Activated CD4-positive, alpha-beta memory T cell treated with anti-CD3 and anti-CD28 coated beads, Interleukin-2, amount 10 ng/mL, durations not matched to agents 7 days and 5 days (primary cell): ENCODE results near the gene LKAAEAR1. TPM values are rescaled to one million over a fixed set of nuclear protein-coding genes. Genes with fewer than 3 reads are reported as not detected.

Experiments
- CTCF ChIA-PET: fragments of 350-600 bp; sonication (Branson Sonifier 250); formaldehyde crosslinking; loops from one replicate; lab custom pipeline; 2021; ENCODE audit warnings: antibody characterized with exemption, inconsistent platforms; lab: Charles Lee
- POLR2A ChIA-PET: fragments of 350-600 bp; sonication (Branson Sonifier 250); formaldehyde crosslinking; loops from one replicate; lab custom pipeline; 2021; ENCODE audit warnings: antibody characterized with exemption; lab: Charles Lee
- DNase-seq: peaks from one replicate; pipeline ENCODE4 v3.0.0-alpha.2; 2020
- H3K27ac Mint-ChIP-seq: one replicate; pipeline ENCODE4 v1.8.0; 2021; ENCODE audit warnings: mild to moderate bottlenecking, mixed read lengths
- H3K27me3 Mint-ChIP-seq: one replicate; pipeline ENCODE4 v1.8.0; 2021; ENCODE audit warnings: mixed read lengths
- H3K36me3 Mint-ChIP-seq: one replicate; pipeline ENCODE4 v1.8.0; 2021; ENCODE audit warnings: low read depth, mixed read lengths
- H3K4me1 Mint-ChIP-seq: one replicate; pipeline ENCODE4 v1.8.0; 2021; ENCODE audit warnings: mixed read lengths
- H3K4me3 Mint-ChIP-seq: one replicate; pipeline ENCODE4 v1.8.0; 2021; ENCODE audit warnings: mild to moderate bottlenecking, mixed read lengths
- H3K9me3 Mint-ChIP-seq: one replicate; pipeline ENCODE4 v1.8.0; 2021; ENCODE audit warnings: mixed read lengths
- total RNA-seq, 2 experiments: library from RNA; stranded (reverse); gene quantifications; one replicate each; pipeline ENCODE4 v1.2.3, GENCODE V29; 2021

Gene LKAAEAR1
- total RNA-seq, 2 experiments from 2014 or later: 0.38 TPM; not detected in 1

DNA sequence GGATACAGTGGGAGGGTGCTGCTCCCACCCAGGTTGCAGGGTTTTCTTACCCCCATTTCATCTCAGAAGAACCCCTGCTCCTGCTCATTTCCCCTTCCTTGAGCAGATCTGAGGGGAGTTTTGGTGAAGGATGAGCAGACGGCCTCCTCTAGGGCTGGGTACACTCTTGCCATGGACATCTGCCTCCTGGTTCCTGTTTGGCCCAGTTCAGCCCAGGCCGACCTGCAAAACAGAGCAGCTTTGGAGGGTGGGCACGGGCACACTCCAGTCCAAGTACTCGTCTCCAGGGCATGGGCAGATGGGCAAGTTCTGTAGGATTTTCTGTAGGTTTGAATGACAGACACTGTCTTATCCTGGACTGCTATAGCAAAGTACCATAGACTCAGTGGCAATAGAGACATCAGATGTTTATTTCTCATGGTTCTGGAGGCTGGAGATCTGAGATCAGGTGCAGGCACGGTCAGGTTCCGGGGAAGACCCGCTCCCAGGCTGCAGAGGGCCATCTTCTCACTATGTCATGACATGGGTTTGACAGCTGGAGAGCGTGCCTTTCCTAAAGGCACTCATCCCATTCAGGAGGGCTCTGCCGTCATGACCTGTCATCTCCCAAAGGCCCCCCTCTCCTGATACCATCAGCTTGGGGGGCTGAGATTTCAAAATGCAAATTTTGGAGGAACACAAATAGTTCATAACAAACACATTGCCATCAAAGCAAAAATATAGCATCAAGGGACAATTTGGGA is 16.9 kb upstream of the LKAAEAR1 start:
- H3K36me3 Mint-ChIP-seq: no peaks in the 10 kb centered on the region
- POLR2A ChIA-PET: no interaction called here
- no peak overlapping the region for H3K27ac Mint-ChIP-seq
- CTCF ChIA-PET: interaction anchor here (0.7 kb wide), 1 partner anchor 15 kb away, joined by 3 read pairs; no protein-coding TSS in a partner anchor
- H3K9me3 Mint-ChIP-seq: peaks cover 4% of the 10 kb centered on the region
- H3K4me1 Mint-ChIP-seq: peaks cover 8% of the 10 kb centered on the region
- H3K4me3 Mint-ChIP-seq: no peak overlapping the region
- peaks cover 20% of the 10 kb centered on the region for H3K27me3 Mint-ChIP-seq
- DNase-seq: no peak

DNA sequence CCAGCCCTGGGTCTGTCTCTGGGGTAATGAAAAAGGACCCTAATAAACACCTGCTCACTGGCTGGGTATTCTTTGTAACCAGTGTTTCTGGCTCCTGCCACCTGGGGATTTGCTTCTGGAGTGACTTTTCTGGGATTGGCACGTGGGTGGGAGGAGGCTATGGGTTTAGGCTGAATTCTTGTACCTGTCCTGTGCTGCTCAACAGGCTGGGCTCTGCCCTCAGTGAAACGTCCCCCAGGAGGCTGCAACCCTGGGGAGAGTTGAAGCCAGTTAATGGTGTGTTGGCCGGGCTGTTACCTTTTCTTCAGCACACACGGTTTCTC is 16.3 kb upstream of the LKAAEAR1 start:
- CTCF ChIA-PET: no interaction called here
- H3K9me3 Mint-ChIP-seq: peaks cover 4% of the 10 kb centered on the region
- H3K4me1 Mint-ChIP-seq: peaks cover 8% of the 10 kb centered on the region
- H3K36me3 Mint-ChIP-seq: no peaks in the 10 kb centered on the region
- no peak overlapping the region for H3K4me3 Mint-ChIP-seq
- POLR2A ChIA-PET: no interaction called here
- peaks cover 20% of the 10 kb centered on the region for H3K27me3 Mint-ChIP-seq
- no peak for DNase-seq
- H3K27ac Mint-ChIP-seq: no peak overlapping the region

DNA sequence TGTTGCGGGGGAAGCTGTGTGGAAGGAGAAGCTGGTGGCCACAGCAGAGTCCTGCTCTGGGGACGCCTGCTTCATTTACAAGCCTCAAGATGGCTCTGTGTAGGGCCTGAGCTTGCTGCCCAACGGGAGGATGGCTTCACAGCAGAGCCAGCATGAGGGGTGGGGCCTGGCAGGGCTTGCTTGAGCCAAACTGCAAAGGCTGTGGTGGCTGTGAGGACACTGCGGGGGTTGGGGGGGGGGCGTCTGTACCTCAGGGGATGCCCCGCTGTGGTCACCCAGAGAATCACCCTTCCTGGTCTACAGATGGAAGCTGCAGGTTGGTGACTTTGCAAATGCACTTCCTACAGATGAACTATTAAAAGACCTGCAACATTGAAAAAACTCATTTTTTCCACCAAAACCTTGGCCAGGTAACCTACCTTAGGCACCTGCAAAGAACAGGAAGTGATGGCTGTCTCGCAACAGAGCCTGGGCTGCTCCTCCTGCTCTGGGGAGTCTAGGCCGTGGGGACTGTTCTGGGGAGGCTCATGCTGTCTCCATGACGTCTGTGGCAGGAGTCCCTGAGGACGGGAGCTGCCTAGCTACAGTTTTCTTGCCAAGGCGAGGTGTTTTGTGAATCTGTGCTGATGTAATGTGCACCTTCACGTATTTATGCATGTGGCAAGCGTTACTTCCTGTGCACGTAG is 15.8 kb upstream of the LKAAEAR1 start:
- CTCF ChIA-PET: no interaction called here

DNA sequence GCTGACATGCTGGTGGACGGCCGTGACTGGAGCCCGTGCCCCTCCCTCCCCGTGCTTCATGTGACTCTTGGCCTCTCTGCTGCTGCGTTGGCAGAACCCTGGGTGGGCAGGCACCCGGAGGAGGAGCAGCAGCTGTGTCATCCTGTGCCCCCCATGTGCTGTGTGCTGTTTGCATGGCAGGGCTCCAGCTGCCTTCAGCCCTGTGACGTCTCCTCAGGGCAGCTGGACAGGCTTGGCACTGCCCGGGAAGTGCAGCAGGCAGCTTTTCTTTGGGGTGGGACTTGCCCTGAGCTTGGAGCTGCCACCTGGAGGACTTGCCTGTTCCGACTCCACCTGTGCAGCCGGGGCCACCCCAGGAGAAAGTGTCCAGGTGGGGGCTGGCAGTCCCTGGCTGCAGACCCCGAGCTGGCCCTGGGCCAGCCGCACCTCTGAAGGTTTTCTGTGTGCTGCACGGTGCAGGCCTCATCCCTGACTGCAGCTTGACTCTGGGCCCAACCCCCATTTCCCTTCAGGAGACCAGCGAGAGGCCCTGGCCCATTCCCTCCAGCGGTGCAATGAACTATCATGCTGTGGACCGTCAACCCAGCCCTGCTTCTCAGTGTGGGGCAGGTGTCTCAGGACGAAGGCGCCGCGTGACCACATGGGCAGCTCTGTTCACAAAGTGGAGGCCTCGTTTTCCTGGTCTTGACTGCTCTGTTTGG is 15.0 kb upstream of the LKAAEAR1 start:
- Mint-ChIP-seq H3K27ac (no peak overlapping the region), H3K4me3 (no peak overlapping the region), H3K27me3 (peaks cover 20% of the 10 kb centered on the region), H3K4me1 (peaks cover 8% of the 10 kb centered on the region), H3K36me3 (no peaks in the 10 kb centered on the region), H3K9me3 (peaks cover 4% of the 10 kb centered on the region)
- CTCF ChIA-PET: no interaction called here
- DNase-seq: no peak
- POLR2A ChIA-PET: interaction anchor here (1.5 kb wide), 1 partner anchor 10 kb away, joined by 3 read pairs; no protein-coding TSS in a partner anchor

More for the DNA sequence above, 15.8 kb upstream of the LKAAEAR1 start:
- no peak for DNase-seq
- Mint-ChIP-seq H3K27me3 (peaks cover 20% of the 10 kb centered on the region), H3K4me3 (no peak overlapping the region), H3K9me3 (peaks cover 4% of the 10 kb centered on the region), H3K4me1 (peaks cover 8% of the 10 kb centered on the region), H3K27ac (no peak overlapping the region), H3K36me3 (no peaks in the 10 kb centered on the region)
- POLR2A ChIA-PET: interaction anchor here (1.5 kb wide), 1 partner anchor 9 kb away, joined by 3 read pairs; no protein-coding TSS in a partner anchor

DNA sequence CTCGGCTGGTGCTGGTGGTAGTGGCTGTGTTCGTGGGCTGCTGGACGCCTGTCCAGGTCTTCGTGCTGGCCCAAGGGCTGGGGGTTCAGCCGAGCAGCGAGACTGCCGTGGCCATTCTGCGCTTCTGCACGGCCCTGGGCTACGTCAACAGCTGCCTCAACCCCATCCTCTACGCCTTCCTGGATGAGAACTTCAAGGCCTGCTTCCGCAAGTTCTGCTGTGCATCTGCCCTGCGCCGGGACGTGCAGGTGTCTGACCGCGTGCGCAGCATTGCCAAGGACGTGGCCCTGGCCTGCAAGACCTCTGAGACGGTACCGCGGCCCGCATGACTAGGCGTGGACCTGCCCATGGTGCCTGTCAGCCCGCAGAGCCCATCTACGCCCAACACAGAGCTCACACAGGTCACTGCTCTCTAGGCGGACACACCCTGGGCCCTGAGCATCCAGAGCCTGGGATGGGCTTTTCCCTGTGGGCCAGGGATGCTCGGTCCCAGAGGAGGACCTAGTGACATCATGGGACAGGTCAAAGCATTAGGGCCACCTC is 14.3 kb upstream of the LKAAEAR1 start:
- Mint-ChIP-seq H3K4me3 (no peak overlapping the region), H3K27ac (no peak overlapping the region), H3K36me3 (no peaks in the 10 kb centered on the region), H3K9me3 (peaks cover 4% of the 10 kb centered on the region), H3K4me1 (peaks cover 8% of the 10 kb centered on the region), H3K27me3 (peaks cover 16% of the 10 kb centered on the region)
- ChIA-PET POLR2A (interaction anchor here (1.5 kb wide), 1 partner anchor 11 kb away, joined by 3 read pairs; no protein-coding TSS in a partner anchor), CTCF (no interaction called here)
- no peak for DNase-seq

DNA sequence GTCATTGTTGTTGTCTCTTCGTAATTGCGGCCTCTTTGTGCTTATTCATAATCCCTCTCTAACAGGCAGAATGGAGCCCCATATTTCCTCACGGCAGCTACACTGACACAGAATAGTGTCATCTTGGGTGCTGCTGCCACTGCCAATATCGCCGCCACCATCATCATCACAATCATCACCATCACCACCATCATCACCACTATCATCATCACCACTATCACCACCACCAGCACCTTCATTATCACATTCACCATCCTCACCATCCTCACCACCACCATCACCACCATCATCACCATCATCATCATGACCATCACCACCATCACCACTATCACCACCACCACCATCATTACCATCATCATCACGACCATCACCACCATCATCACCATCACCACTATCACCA is 12.3 kb upstream of the LKAAEAR1 start:
- peaks cover 4% of the 10 kb centered on the region for H3K4me1 Mint-ChIP-seq
- H3K36me3 Mint-ChIP-seq: no peaks in the 10 kb centered on the region
- H3K27ac Mint-ChIP-seq: no peak overlapping the region
- POLR2A ChIA-PET: no interaction called here
- H3K9me3 Mint-ChIP-seq: peaks cover 4% of the 10 kb centered on the region
- CTCF ChIA-PET: no interaction called here
- DNase-seq: no peak
- no peak overlapping the region for H3K4me3 Mint-ChIP-seq
- H3K27me3 Mint-ChIP-seq: peaks cover 7% of the 10 kb centered on the region

DNA sequence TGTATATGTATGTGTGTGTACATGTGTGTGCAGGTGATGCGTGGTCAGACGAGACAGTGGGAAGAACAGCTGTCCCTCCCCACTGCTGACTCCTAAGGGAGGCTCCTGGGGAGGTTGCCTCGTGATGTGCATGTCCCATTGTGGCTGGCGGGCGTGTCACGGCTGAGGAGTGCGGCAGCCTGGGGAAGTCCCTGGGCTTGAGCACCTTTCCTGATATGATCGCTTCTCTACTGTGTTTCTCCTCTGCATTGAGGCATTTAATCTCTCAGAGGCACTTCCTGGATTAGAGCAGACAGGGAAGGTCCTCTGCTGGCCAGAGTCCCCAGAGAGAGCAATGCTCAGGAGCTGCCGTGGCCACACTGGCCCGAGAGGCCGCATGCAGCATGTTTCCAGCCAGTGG is 11.7 kb upstream of the LKAAEAR1 start:
- POLR2A ChIA-PET: no interaction called here
- H3K9me3 Mint-ChIP-seq: peaks cover 4% of the 10 kb centered on the region
- peaks cover 1% of the 10 kb centered on the region for H3K27me3 Mint-ChIP-seq
- DNase-seq: no peak
- no peak overlapping the region for H3K27ac Mint-ChIP-seq
- CTCF ChIA-PET: no interaction called here
- peaks cover 2% of the 10 kb centered on the region for H3K4me1 Mint-ChIP-seq
- H3K36me3 Mint-ChIP-seq: no peaks in the 10 kb centered on the region
- no peak overlapping the region for H3K4me3 Mint-ChIP-seq

DNA sequence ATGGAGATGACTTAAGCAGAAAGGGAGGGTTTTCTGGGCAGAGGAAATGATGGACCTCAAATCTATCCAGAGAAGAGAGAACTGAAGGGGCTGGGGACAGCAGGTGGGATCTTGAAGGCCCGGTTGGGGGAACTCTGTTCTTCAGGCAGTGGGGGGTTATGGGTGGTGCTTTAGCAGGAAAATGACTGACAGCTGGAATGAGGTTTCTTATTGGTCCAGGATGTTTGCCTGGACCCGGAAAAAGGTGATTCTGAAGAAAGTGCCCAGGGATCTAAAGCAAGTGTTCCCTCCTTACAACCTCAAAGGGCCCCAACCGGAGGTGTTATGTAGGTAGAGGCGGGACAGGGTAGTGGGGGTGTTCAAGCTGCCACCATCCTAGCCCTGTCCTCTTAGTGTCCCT is 11.3 kb upstream of the LKAAEAR1 start:
- CTCF ChIA-PET: no interaction called here
- no peak for DNase-seq
- H3K27me3 Mint-ChIP-seq: no peaks in the 10 kb centered on the region
- H3K36me3 Mint-ChIP-seq: no peaks in the 10 kb centered on the region
- H3K9me3 Mint-ChIP-seq: peaks cover 4% of the 10 kb centered on the region
- no peak overlapping the region for H3K4me3 Mint-ChIP-seq
- no peak overlapping the region for H3K27ac Mint-ChIP-seq
- H3K4me1 Mint-ChIP-seq: peaks cover 2% of the 10 kb centered on the region
- POLR2A ChIA-PET: no interaction called here

DNA sequence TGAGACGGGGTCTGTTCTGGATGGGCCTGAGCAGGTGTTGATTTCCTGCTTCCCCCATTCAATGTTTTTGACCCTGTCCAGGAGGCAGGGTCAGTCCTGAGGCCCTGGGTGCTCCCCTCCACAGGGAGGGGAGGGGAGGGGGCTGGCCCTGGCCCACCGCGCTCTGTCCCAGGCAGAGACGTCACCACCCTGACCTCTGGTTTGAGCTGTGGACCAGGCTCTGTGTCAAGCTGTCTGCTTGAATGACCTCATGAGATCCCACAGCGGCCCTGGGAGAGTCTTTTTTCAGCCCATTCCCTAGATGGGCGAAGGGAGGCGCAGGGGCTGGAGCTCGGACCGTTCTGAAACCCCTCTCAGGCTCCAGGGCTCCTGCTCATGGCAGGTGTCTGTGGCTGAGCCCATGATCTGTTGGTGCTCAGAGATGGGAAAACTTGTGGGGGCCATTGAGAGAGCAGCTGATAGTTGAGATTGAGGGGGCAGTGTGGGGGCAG is 8.9 kb upstream of the LKAAEAR1 start:
- Mint-ChIP-seq H3K27ac (no peak overlapping the region), H3K27me3 (no peaks in the 10 kb centered on the region), H3K4me3 (no peak overlapping the region), H3K4me1 (peaks cover 2% of the 10 kb centered on the region), H3K9me3 (peaks cover 6% of the 10 kb centered on the region), H3K36me3 (no peaks in the 10 kb centered on the region)
- ChIA-PET CTCF (no interaction called here), POLR2A (no interaction called here)
- no peak for DNase-seq

DNA sequence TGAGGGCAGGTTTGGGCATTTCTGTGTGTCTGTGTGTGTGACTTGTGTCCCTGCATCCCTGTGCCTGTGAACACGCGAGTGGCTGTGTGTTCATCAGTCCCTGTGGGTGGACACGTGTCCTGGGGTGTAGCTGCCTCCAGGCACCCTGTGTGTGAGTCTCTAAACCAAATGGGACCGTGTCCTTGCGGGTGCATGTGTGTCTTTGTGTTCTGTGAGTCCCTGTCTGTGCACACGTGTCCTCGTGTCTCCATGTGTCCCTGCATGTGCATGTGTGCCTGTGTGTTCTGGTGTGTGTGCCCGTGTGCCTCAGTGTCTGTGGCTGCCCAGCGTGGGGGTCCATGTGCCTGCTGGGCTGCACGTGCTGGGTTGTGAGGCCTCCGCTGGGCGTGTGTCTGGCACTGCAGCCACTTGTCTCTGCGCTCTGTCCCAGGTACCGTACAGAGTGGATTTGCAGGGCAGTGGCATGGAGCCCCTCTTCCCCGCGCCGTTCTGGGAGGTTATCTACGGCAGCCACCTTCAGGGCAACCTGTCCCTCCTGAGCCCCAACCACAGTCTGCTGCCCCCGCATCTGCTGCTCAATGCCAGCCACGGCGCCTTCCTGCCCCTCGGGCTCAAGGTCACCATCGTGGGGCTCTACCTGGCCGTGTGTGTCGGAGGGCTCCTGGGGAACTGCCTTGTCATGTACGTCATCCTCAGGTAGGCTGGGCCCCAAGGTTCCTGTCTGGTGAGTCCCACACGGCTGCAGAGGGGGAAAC is 8.2 kb upstream of the LKAAEAR1 start:
- CTCF ChIA-PET: interaction anchor here (0.9 kb wide), 1 partner anchor 10 kb away, joined by 3 read pairs; no protein-coding TSS in a partner anchor
- peaks cover 2% of the 10 kb centered on the region for H3K36me3 Mint-ChIP-seq
- POLR2A ChIA-PET: no interaction called here
- peak overlapping the region; percentile 16 for H3K27ac Mint-ChIP-seq
- DNase-seq: no peak
- H3K4me3 Mint-ChIP-seq: no peak overlapping the region
- peaks cover 11% of the 10 kb centered on the region for H3K9me3 Mint-ChIP-seq
- peaks cover 2% of the 10 kb centered on the region for H3K4me1 Mint-ChIP-seq
- H3K27me3 Mint-ChIP-seq: no peaks in the 10 kb centered on the region

DNA sequence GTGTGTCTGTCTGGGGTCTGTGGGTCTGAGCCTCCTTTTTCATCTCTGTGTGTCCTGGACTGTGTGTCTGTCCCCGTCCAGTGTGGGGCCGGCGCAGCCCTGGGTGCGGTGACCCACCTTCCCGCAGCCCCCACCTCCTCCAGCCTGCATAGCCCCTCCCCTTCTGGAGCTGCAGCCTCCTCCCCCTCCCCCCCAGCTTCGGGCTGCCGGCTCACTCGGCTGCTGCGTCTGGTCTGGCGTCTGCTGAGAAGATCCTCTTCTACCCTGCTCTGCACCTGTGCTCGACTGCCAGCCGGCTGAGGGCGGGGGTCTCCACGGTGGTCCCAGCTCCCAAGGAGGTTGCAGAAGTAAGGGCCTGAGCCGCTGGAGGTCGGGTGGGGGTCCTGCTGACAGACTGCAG is 7.6 kb upstream of the LKAAEAR1 start:
- H3K36me3 Mint-ChIP-seq: peaks cover 2% of the 10 kb centered on the region
- H3K4me1 Mint-ChIP-seq: peaks cover under 1% of the 10 kb centered on the region
- no peak for DNase-seq
- no peak overlapping the region for H3K4me3 Mint-ChIP-seq
- H3K9me3 Mint-ChIP-seq: peaks cover 9% of the 10 kb centered on the region
- H3K27ac Mint-ChIP-seq: no peak overlapping the region
- no peaks in the 10 kb centered on the region for H3K27me3 Mint-ChIP-seq
- POLR2A ChIA-PET: no interaction called here
- CTCF ChIA-PET: interaction anchor here (0.9 kb wide), 1 partner anchor 10 kb away, joined by 3 read pairs; no protein-coding TSS in a partner anchor

DNA sequence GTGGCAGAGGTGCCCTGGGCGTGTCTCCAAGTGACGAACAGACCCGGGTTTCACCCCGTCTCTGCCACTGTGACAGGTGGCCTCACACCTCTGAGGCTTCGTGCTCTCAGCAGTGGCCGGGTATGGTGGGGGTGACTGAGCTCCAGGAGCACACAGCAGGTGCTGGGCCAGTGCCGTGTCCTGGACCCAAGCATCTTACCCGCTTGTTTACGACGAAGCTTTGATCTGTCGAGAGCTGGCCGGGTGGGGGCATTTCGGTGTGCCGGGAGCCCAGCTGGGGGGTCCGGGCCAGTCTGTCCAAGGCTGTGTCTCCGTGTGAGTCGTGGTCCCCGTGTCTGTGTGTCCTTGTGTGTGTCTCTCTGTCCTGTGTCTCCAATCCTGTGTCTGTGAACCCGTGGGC is 7.1 kb upstream of the LKAAEAR1 start:
- Mint-ChIP-seq H3K27ac (no peak overlapping the region), H3K9me3 (peaks cover 10% of the 10 kb centered on the region), H3K27me3 (peaks cover under 1% of the 10 kb centered on the region), H3K4me3 (no peak overlapping the region), H3K36me3 (peaks cover 2% of the 10 kb centered on the region), H3K4me1 (no peaks in the 10 kb centered on the region)
- ChIA-PET POLR2A (no interaction called here), CTCF (interaction anchor here (0.9 to 1.1 kb wide), 2 partner anchors 11 to 25 kb away, joined by 3 read pairs; no protein-coding TSS in a partner anchor)
- no peak for DNase-seq
